HepG2 (cell line): ENCODE data around the gene ELOVL2. TPM values are rescaled to one million over a fixed set of nuclear protein-coding genes. Genes with fewer than 3 reads are reported as not detected.

Experiments
- ARID2 ChIP-seq: sonication (generic); formaldehyde crosslinking; IDR thresholded peaks from 2 replicates; pipeline ENCODE4 v1.8.1; 2022; ENCODE audit warnings: mild to moderate bottlenecking, missing genetic modification reagents, borderline replicate concordance
- ARNTL ChIP-seq: sonication (generic); formaldehyde crosslinking; IDR thresholded peaks from 2 replicates; pipeline ENCODE4 v1.4.0; 2020; ENCODE audit warnings: mild to moderate bottlenecking, missing genetic modification reagents
- ATF7-NPFF ChIP-seq: sonication (generic); formaldehyde crosslinking; IDR thresholded peaks from 2 replicates; pipeline ENCODE4 v1.8.1; 2023; ENCODE audit warnings: mild to moderate bottlenecking, low read depth, missing genetic modification reagents, moderate library complexity
- FOSL2 ChIP-seq: sonication (generic); formaldehyde crosslinking; IDR thresholded peaks from 2 replicates; pipeline ENCODE4 v1.4.0; 2020; ENCODE audit warnings: missing genetic modification reagents
- FOXA1 ChIP-seq, 2 experiments: fragments of 450-650 bp in 1 of 2; sonication (generic) in 1 of 2; formaldehyde crosslinking in 1 of 2; IDR thresholded peaks; 2 replicates each; pipeline versions ENCODE4 v1.4.0 to v1.6.1; 2016 to 2020; ENCODE audit warnings: missing genetic modification reagents in 1 of 2
- FOXP1 ChIP-seq, 2 experiments: fragments of 450-650 bp in 1 of 2; IDR thresholded peaks; 2 replicates each; pipeline ENCODE4 v1.6.1; 2017 to 2018; ENCODE audit warnings: antibody characterized with exemption in 1 of 2
- GATAD2A ChIP-seq: IDR thresholded peaks from 2 replicates; pipeline ENCODE4 v1.6.1; 2016
- IKZF1 ChIP-seq: fragments of 450-650 bp; IDR thresholded peaks from 2 replicates; pipeline ENCODE4 v1.7.1; 2016
- KDM5A ChIP-seq: fragments of 200-600 bp; sonication (generic); IDR thresholded peaks from 2 replicates; pipeline ENCODE4 v1.7.0; 2018; ENCODE audit warnings: antibody characterized with exemption, mild to moderate bottlenecking, low read length, borderline replicate concordance
- NCOA1 ChIP-seq: sonication (generic); formaldehyde crosslinking; IDR thresholded peaks from 2 replicates; pipeline ENCODE4 v1.9.0; 2021; ENCODE audit warnings: missing genetic modification reagents
- NKX3-1 ChIP-seq: sonication (generic); formaldehyde crosslinking; IDR thresholded peaks from 2 replicates; pipeline ENCODE4 v1.5.0; 2020; ENCODE audit warnings: missing genetic modification reagents
- POLR2AphosphoS2 ChIP-seq: IDR thresholded peaks from 2 replicates; pipeline ENCODE4 v1.6.1; 2011; ENCODE audit warnings: low read depth, low read length, improper control_type of control experiment
- RAD21 ChIP-seq: fragments of 450-650 bp; formaldehyde crosslinking; IDR thresholded peaks from 2 replicates; pipeline ENCODE4 v1.5.0; 2020; ENCODE audit warnings: mild to moderate bottlenecking
- SALL2 ChIP-seq: sonication (generic); formaldehyde crosslinking; IDR thresholded peaks from 2 replicates; pipeline ENCODE4 v1.8.1; 2023; ENCODE audit warnings: mild to moderate bottlenecking, missing genetic modification reagents, inconsistent platforms
- ZFY ChIP-seq: sonication (generic); formaldehyde crosslinking; IDR thresholded peaks from 2 replicates; pipeline ENCODE4 v1.4.0; 2020; ENCODE audit warnings: missing genetic modification reagents
- ZNF205 ChIP-seq: IDR thresholded peaks from 2 replicates; pipeline ENCODE4 v1.6.1; 2018; ENCODE audit warnings: missing biosample characterization, missing genetic modification reagents
- ZNF256 ChIP-seq: sonication (generic); formaldehyde crosslinking; conservative IDR thresholded peaks from 2 replicates; pipeline ENCODE4 v1.4.0; 2020; ENCODE audit warnings: missing genetic modification reagents
- polyA plus RNA-seq, 8 experiments: library from polyadenylated mRNA; depleted of rRNA in 3 of 8; stranded (reverse) in 7 of 8; unstranded in 1 of 8; fragments of >200 nt; fragmentation: Illumina TruSeq in 4 of 8; extraction: Trizol in 4 of 8; gene quantifications; 2 replicates each; pipeline versions ENCODE4 v1.2.1 to v1.2.3, GENCODE V29; 2011 to 2016; ENCODE audit warnings: low read depth in 4 of 8, missing spikeins in 1 of 8, mixed read lengths in 1 of 8; ENCODE audit not compliant: insufficient read depth in 1 of 8
- total RNA-seq, 5 experiments: library from RNA; depleted of rRNA; stranded (reverse); fragments of >200 nt; fragmentation: Illumina TruSeq; extraction: Trizol; gene quantifications; 2 replicates each; pipeline ENCODE4 v1.2.3, GENCODE V29; 2016; ENCODE audit warnings: low read depth in 1 of 5
- TF ChIP-seq, protein P1 (sequence below): IDR thresholded peaks from 2 replicates; pipeline ENCODE4 v1.6.1; 2012; ENCODE audit warnings: low read depth, low read length, improper control_type of control experiment
- TF ChIP-seq, protein P2 (sequence below): sonication (generic); formaldehyde crosslinking; conservative IDR thresholded peaks from 2 replicates; pipeline ENCODE4 v1.8.0; 2022; ENCODE audit warnings: missing genetic modification reagents
- TF ChIP-seq, protein P3 (sequence below): sonication (generic); formaldehyde crosslinking; IDR thresholded peaks from 2 replicates; pipeline ENCODE4 v1.8.0; 2022; ENCODE audit warnings: mild to moderate bottlenecking, missing genetic modification reagents, borderline replicate concordance
- TF ChIP-seq, protein P4 (sequence below): sonication (generic); formaldehyde crosslinking; conservative IDR thresholded peaks from 2 replicates; pipeline ENCODE4 v1.4.0; 2020; ENCODE audit warnings: missing genetic modification reagents

ELOVL2 gene
- total and polyA plus RNA-seq, 2 of the 13 experiments (the other 11 are each of a cell fraction or from before 2014, with no cell fraction given), result 43.6 to 65.4 TPM

DNA sequence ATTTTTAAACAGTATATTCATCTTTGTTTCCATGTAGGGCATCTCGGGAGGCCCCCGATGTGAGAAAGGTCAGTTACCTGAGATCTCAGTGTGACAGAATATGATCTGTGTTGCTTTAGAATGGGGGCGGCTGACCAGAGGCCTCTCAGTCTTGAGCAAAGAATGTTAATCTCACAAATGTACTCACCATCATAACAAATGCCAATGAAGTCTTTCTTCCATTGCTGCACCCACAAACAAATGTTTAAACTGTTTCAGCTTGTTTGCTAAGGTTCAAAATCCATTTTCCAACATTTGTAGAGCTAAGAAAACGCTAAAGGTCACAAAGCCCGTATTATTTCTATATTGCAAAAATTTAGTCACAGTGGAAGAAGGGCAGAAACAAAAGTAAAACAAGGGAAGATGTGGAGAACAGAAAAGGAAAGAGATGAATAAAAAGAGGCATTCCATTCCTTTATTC lies 31.8 kb downstream of the ELOVL2 start (continued):
- peak; percentile 52; the same call in 1 of the 2 replicates for TF ChIP-seq NCOA1
- TF ChIP-seq SALL2 (CRISPR knock-in tag), result no peak
- peak; percentile 31; the same call in 1 of the 2 replicates for TF ChIP-seq FOXP1 (IDR thresholded peaks at IDR 0.05)
- TF ChIP-seq FOXP1 (CRISPR knock-in tag; IDR thresholded peaks at IDR 0.05), result peak; percentile 90
- 0 out of 2 replicates have a peak, but pooled peaks have one; percentile 37 for TF ChIP-seq FOXA1 (IDR thresholded peaks at IDR 0.05)
- TF ChIP-seq FOXA1 (CRISPR knock-in tag; IDR thresholded peaks at IDR 0.05), result peak; percentile 86
- peak; percentile 26; the same call in 1 of the 2 replicates for TF ChIP-seq RAD21 (CRISPR knock-in tag)
- no peak for TF ChIP-seq POLR2AphosphoS2
- TF ChIP-seq, protein P1, sequence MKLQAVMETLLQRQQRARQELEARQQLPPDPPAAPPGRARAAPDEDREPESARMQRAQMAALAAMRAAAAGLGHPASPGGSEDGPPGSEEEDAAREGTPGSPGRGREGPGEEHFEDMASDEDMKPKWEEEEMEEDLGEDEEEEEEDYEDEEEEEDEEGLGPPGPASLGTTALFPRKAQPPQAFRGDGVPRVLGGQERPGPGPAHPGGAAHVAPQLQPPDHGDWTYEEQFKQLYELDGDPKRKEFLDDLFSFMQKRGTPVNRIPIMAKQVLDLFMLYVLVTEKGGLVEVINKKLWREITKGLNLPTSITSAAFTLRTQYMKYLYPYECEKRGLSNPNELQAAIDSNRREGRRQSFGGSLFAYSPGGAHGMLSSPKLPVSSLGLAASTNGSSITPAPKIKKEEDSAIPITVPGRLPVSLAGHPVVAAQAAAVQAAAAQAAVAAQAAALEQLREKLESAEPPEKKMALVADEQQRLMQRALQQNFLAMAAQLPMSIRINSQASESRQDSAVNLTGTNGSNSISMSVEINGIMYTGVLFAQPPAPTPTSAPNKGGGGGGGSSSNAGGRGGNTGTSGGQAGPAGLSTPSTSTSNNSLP, result peak; percentile 95
- no peak for TF ChIP-seq ARNTL (CRISPR knock-in tag)
- TF ChIP-seq, protein P2, sequence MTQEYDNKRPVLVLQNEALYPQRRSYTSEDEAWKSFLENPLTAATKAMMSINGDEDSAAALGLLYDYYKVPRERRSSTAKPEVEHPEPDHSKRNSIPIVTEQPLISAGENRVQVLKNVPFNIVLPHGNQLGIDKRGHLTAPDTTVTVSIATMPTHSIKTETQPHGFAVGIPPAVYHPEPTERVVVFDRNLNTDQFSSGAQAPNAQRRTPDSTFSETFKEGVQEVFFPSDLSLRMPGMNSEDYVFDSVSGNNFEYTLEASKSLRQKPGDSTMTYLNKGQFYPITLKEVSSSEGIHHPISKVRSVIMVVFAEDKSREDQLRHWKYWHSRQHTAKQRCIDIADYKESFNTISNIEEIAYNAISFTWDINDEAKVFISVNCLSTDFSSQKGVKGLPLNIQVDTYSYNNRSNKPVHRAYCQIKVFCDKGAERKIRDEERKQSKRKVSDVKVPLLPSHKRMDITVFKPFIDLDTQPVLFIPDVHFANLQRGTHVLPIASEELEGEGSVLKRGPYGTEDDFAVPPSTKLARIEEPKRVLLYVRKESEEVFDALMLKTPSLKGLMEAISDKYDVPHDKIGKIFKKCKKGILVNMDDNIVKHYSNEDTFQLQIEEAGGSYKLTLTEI (CRISPR knock-in tag), result no peak
- TF ChIP-seq IKZF1, result no peak
- TF ChIP-seq GATAD2A, result peak; percentile 97
- TF ChIP-seq NKX3-1 (CRISPR knock-in tag), result peak; percentile 34; the same call in 1 of the 2 replicates
- TF ChIP-seq ZFY (CRISPR knock-in tag), result peak; percentile 31; the same call in 1 of the 2 replicates
- TF ChIP-seq, protein P3, sequence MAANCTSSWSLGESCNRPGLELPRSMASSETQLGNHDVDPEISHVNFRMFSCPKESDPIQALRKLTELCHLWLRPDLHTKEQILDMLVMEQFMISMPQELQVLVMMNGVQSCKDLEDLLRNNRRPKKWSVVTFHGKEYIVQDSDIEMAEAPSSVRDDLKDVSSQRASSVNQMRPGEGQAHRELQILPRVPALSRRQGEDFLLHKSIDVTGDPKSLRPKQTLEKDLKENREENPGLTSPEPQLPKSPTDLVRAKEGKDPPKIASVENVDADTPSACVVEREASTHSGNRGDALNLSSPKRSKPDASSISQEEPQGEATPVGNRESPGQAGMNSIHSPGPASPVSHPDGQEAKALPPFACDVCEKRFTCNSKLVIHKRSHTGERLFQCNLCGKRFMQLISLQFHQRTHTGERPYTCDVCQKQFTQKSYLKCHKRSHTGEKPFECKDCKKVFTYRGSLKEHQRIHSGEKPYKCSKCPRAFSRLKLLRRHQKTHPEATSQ, result peak; percentile 82; the same call in 1 of the 2 replicates
- peak; percentile 43; the same call in 1 of the 2 replicates for TF ChIP-seq KDM5A
- TF ChIP-seq ARID2, result peak; percentile 39; the same call in 1 of the 2 replicates
- 0 out of 2 replicates have a peak, but pooled peaks have one; percentile 46 for TF ChIP-seq ZNF256 (CRISPR knock-in tag)
- TF ChIP-seq, protein P4, sequence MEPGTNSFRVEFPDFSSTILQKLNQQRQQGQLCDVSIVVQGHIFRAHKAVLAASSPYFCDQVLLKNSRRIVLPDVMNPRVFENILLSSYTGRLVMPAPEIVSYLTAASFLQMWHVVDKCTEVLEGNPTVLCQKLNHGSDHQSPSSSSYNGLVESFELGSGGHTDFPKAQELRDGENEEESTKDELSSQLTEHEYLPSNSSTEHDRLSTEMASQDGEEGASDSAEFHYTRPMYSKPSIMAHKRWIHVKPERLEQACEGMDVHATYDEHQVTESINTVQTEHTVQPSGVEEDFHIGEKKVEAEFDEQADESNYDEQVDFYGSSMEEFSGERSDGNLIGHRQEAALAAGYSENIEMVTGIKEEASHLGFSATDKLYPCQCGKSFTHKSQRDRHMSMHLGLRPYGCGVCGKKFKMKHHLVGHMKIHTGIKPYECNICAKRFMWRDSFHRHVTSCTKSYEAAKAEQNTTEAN (CRISPR knock-in tag), result peak; percentile 85
- TF ChIP-seq ATF7-NPFF (CRISPR knock-in tag), result peak; percentile 62; the same call in 1 of the 2 replicates
- TF ChIP-seq FOSL2 (CRISPR knock-in tag), result peak; percentile 82
- peak; percentile 35 for TF ChIP-seq ZNF205
